WTC11 (cell line): ENCODE data around the gene ZNF200. TPM values are rescaled to one million over a fixed set of nuclear protein-coding genes. Genes with fewer than 3 reads are reported as not detected.
"Not testable (repeated sequence)": the region's sequence is repeated elsewhere in the genome, so short reads cannot be mapped to it uniquely, and the experiment has no call there.

ENCODE experiments used
- ATAC-seq: fragments of 200-7000 bp; cut with Tn5 transposase; 2 replicates; pipeline ENCODE4 v1.10.0; 2021; ENCODE audit warnings: mild to moderate bottlenecking, moderate library complexity
- CTCF ChIA-PET: fragments of 300-600 bp; sonication (Branson Sonifier 250); formaldehyde crosslinking; loops from one replicate; lab custom pipeline; 2021; ENCODE audit warnings: antibody characterized with exemption; lab: Charles Lee
- POLR2A ChIA-PET: fragments of 350-600 bp; sonication (Branson Sonifier 250); formaldehyde crosslinking; loops from one replicate; lab custom pipeline; 2021; ENCODE audit warnings: antibody characterized with exemption; lab: Charles Lee
- DNase-seq: peaks from one replicate; pipeline ENCODE4 v3.0.0; 2021; ENCODE audit warnings: low spot score
- H3K27ac Mint-ChIP-seq: 2 replicates; pipeline ENCODE4 v1.8.0; 2021; ENCODE audit warnings: mixed read lengths
- H3K27me3 Mint-ChIP-seq: 2 replicates; pipeline ENCODE4 v1.8.0; 2021; ENCODE audit warnings: low read depth, mild to moderate bottlenecking, moderate library complexity, mixed read lengths
- H3K36me3 Mint-ChIP-seq: 2 replicates; pipeline ENCODE4 v1.8.0; 2021; ENCODE audit warnings: mixed read lengths
- H3K4me1 Mint-ChIP-seq: 2 replicates; pipeline ENCODE4 v1.8.0; 2022; ENCODE audit warnings: mixed read lengths
- H3K4me3 Mint-ChIP-seq: 2 replicates; pipeline ENCODE4 v1.8.0; 2021; ENCODE audit warnings: mild to moderate bottlenecking, moderate library complexity, mixed read lengths
- H3K9me3 Mint-ChIP-seq: 2 replicates; pipeline ENCODE4 v1.8.0; 2021; ENCODE audit warnings: mixed read lengths
- CREB1 ChIP-seq: sonication (generic); formaldehyde crosslinking; IDR thresholded peaks from 2 replicates; pipeline ENCODE4 v1.8.0; 2023; ENCODE audit warnings: mild to moderate bottlenecking, missing genetic modification reagents
- ETV6 ChIP-seq: sonication (generic); formaldehyde crosslinking; IDR thresholded peaks from 2 replicates; pipeline ENCODE4 v1.8.1; 2022; ENCODE audit warnings: mild to moderate bottlenecking, missing genetic modification reagents
- FOXK1 ChIP-seq: sonication (generic); formaldehyde crosslinking; IDR thresholded peaks from 2 replicates; pipeline ENCODE4 v1.8.0; 2022; ENCODE audit warnings: mild to moderate bottlenecking, moderate library complexity, missing genetic modification reagents
- FOXP1 ChIP-seq: sonication (generic); formaldehyde crosslinking; IDR thresholded peaks from 2 replicates; pipeline ENCODE4 v1.8.0; 2022; ENCODE audit warnings: missing genetic modification reagents, mild to moderate bottlenecking, moderate library complexity, borderline replicate concordance
- GTF2I ChIP-seq: fragments of 250-450 bp; sonication (Bioruptor Pico); conservative IDR thresholded peaks from 2 replicates; pipeline ENCODE4 v1.4.0; 2021; ENCODE audit warnings: mild to moderate bottlenecking
- IRF2 ChIP-seq: sonication (generic); formaldehyde crosslinking; IDR thresholded peaks from 2 replicates; pipeline ENCODE4 v1.8.0; 2022; ENCODE audit warnings: low read depth, missing genetic modification reagents, borderline replicate concordance
- NFATC4 ChIP-seq: fragments of 250-450 bp; sonication (Bioruptor Pico); IDR thresholded peaks from 2 replicates; pipeline ENCODE4 v1.9.0; 2021; ENCODE audit warnings: mild to moderate bottlenecking
- OVOL2 ChIP-seq: fragments of 250-450 bp; sonication (Bioruptor Pico); IDR thresholded peaks from 2 replicates; pipeline ENCODE4 v1.9.0; 2021; ENCODE audit warnings: mild to moderate bottlenecking, borderline replicate concordance
- PRRX2 ChIP-seq: fragments of 250-450 bp; sonication (Bioruptor Pico); IDR thresholded peaks from 2 replicates; pipeline ENCODE4 v1.8.0; 2021; ENCODE audit warnings: mild to moderate bottlenecking
- SMAD4 ChIP-seq: sonication (generic); formaldehyde crosslinking; IDR thresholded peaks from 2 replicates; pipeline ENCODE4 v1.8.0; 2022; ENCODE audit warnings: mild to moderate bottlenecking, missing genetic modification reagents
- TEAD1 ChIP-seq: sonication (generic); formaldehyde crosslinking; IDR thresholded peaks from 2 replicates; pipeline ENCODE4 v1.8.0; 2022; ENCODE audit warnings: mild to moderate bottlenecking, missing genetic modification reagents
- total RNA-seq: library from RNA; stranded (reverse); gene quantifications from 3 replicates; pipeline ENCODE4 v1.2.3, GENCODE V29; 2021
- TF ChIP-seq, protein P1 (sequence below): sonication (generic); formaldehyde crosslinking; IDR thresholded peaks from 2 replicates; pipeline ENCODE4 v1.8.0; 2022; ENCODE audit warnings: missing genetic modification reagents
- TF ChIP-seq, protein P2 (sequence below): sonication (generic); formaldehyde crosslinking; IDR thresholded peaks from 2 replicates; pipeline ENCODE4 v1.8.0; 2023; ENCODE audit warnings: mild to moderate bottlenecking, missing genetic modification reagents
- TF ChIP-seq, protein P3 (sequence below): fragments of 250-450 bp; sonication (Bioruptor Pico); IDR thresholded peaks from 2 replicates; pipeline ENCODE4 v1.8.0; 2021; ENCODE audit warnings: mild to moderate bottlenecking
- TF ChIP-seq, protein P4 (sequence below): fragments of 250-450 bp; sonication (Bioruptor Pico); IDR thresholded peaks from 2 replicates; pipeline ENCODE4 v1.9.0; 2021; ENCODE audit warnings: moderate library complexity, mild to moderate bottlenecking, inconsistent platforms, borderline replicate concordance
- TF ChIP-seq, protein P5 (sequence below): fragments of 200-600 bp; IDR thresholded peaks from 2 replicates; pipeline ENCODE4 v1.8.0; 2022; ENCODE audit warnings: antibody characterized with exemption

The ZNF200 gene
- total RNA-seq, 1 experiment from 2014 or later = 9.7 TPM

DNA sequence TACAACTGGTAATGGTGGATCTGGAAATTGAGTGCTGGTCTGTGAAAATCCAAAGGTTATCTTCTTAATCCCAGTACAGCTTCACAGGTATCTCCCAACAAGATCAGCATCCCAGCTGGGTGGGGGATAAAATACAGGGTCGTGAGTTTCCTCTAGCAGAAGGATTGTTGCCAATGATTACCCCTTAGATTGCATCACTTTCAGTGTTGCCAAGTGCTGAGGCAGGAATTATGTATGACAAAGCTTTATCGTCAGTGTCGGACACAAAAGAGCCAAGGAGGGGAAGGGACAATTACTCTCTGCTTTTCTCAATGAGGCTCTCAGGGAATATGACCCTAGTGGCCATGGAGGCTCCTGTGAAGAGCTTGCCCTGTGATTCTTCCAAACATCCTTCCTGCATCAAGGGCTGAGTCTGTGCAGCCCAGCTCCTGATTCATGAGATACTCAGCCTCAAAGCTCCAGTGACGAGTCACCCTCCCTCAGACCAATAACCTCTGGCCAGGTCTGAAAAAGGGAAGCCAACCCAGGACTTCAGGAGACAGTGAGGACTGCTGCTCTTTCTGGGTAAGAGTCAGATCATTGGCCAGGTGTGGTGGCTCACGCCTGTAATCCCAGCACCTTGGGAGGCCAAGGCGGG lies 31.9 kb downstream of the ZNF200 start (continued):
- TF ChIP-seq, protein P1, sequence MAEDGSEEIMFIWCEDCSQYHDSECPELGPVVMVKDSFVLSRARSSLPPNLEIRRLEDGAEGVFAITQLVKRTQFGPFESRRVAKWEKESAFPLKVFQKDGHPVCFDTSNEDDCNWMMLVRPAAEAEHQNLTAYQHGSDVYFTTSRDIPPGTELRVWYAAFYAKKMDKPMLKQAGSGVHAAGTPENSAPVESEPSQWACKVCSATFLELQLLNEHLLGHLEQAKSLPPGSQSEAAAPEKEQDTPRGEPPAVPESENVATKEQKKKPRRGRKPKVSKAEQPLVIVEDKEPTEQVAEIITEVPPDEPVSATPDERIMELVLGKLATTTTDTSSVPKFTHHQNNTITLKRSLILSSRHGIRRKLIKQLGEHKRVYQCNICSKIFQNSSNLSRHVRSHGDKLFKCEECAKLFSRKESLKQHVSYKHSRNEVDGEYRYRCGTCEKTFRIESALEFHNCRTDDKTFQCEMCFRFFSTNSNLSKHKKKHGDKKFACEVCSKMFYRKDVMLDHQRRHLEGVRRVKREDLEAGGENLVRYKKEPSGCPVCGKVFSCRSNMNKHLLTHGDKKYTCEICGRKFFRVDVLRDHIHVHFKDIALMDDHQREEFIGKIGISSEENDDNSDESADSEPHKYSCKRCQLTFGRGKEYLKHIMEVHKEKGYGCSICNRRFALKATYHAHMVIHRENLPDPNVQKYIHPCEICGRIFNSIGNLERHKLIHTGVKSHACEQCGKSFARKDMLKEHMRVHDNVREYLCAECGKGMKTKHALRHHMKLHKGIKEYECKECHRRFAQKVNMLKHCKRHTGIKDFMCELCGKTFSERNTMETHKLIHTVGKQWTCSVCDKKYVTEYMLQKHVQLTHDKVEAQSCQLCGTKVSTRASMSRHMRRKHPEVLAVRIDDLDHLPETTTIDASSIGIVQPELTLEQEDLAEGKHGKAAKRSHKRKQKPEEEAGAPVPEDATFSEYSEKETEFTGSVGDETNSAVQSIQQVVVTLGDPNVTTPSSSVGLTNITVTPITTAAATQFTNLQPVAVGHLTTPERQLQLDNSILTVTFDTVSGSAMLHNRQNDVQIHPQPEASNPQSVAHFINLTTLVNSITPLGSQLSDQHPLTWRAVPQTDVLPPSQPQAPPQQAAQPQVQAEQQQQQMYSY (CRISPR knock-in tag) = no peak
- TF ChIP-seq, protein P2, sequence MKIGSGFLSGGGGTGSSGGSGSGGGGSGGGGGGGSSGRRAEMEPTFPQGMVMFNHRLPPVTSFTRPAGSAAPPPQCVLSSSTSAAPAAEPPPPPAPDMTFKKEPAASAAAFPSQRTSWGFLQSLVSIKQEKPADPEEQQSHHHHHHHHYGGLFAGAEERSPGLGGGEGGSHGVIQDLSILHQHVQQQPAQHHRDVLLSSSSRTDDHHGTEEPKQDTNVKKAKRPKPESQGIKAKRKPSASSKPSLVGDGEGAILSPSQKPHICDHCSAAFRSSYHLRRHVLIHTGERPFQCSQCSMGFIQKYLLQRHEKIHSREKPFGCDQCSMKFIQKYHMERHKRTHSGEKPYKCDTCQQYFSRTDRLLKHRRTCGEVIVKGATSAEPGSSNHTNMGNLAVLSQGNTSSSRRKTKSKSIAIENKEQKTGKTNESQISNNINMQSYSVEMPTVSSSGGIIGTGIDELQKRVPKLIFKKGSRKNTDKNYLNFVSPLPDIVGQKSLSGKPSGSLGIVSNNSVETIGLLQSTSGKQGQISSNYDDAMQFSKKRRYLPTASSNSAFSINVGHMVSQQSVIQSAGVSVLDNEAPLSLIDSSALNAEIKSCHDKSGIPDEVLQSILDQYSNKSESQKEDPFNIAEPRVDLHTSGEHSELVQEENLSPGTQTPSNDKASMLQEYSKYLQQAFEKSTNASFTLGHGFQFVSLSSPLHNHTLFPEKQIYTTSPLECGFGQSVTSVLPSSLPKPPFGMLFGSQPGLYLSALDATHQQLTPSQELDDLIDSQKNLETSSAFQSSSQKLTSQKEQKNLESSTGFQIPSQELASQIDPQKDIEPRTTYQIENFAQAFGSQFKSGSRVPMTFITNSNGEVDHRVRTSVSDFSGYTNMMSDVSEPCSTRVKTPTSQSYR = no peak
- TF ChIP-seq, protein P3, sequence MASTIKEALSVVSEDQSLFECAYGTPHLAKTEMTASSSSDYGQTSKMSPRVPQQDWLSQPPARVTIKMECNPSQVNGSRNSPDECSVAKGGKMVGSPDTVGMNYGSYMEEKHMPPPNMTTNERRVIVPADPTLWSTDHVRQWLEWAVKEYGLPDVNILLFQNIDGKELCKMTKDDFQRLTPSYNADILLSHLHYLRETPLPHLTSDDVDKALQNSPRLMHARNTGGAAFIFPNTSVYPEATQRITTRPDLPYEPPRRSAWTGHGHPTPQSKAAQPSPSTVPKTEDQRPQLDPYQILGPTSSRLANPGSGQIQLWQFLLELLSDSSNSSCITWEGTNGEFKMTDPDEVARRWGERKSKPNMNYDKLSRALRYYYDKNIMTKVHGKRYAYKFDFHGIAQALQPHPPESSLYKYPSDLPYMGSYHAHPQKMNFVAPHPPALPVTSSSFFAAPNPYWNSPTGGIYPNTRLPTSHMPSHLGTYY (CRISPR knock-in tag) = no peak
- TF ChIP-seq IRF2 = no peak
- TF ChIP-seq CREB1 = no peak
- TF ChIP-seq OVOL2 (CRISPR knock-in tag) = no peak
- TF ChIP-seq, all 79 proteins: peak for 0

DNA sequence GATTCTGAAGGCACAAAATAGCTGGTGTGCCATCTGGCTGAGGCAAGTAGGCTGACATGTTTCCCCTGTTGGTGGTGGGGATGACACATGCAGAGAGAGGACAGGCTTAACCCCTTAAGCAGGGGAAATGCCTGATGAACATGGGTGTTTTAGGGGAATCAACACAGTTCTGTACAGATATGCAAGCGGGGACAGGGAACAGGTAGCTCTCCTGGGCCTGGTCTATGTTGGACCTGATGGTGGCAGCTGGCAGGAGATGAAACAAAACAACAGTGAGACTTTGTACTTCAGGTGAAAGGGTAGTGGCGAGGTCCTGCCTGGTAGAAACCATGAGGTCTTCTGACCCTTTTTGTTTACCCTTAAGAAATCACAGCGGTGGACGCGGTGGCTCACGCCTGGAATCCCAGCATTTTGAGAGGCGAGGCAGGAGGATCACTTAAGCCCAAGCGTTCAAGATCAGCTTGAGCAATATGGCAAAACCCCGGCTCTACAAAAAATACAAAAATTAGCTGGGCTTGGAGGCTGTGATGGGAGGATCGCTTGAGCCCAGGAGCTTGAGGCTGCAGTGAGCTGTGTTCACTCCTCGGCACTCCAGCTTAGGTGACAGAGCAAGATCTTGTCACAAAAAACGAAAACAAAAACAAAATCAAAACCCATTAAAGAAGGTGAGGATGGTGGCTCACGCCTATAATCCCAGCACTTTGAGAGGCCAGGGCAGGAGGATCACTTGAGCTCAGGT lies 36.5 kb downstream of the ZNF200 start:
- POLR2A ChIA-PET = no interaction called here
- H3K9me3 Mint-ChIP-seq = peaks cover 8% of the 10 kb centered on the region
- CTCF ChIA-PET = no interaction called here
- no peak for ATAC-seq
- H3K27me3 Mint-ChIP-seq = peaks cover 74% of the 10 kb centered on the region
- H3K36me3 Mint-ChIP-seq = no peaks in the 10 kb centered on the region
- TF ChIP-seq, protein P4, sequence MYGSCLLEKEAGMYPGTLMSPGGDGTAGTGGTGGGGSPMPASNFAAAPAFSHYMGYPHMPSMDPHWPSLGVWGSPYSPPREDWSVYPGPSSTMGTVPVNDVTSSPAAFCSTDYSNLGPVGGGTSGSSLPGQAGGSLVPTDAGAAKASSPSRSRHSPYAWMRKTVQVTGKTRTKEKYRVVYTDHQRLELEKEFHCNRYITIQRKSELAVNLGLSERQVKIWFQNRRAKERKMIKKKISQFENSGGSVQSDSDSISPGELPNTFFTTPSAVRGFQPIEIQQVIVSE = no peak
- no peak for TF ChIP-seq PRRX2
- TF ChIP-seq FOXK1 (CRISPR knock-in tag) = no peak
- TF ChIP-seq, protein P5, sequence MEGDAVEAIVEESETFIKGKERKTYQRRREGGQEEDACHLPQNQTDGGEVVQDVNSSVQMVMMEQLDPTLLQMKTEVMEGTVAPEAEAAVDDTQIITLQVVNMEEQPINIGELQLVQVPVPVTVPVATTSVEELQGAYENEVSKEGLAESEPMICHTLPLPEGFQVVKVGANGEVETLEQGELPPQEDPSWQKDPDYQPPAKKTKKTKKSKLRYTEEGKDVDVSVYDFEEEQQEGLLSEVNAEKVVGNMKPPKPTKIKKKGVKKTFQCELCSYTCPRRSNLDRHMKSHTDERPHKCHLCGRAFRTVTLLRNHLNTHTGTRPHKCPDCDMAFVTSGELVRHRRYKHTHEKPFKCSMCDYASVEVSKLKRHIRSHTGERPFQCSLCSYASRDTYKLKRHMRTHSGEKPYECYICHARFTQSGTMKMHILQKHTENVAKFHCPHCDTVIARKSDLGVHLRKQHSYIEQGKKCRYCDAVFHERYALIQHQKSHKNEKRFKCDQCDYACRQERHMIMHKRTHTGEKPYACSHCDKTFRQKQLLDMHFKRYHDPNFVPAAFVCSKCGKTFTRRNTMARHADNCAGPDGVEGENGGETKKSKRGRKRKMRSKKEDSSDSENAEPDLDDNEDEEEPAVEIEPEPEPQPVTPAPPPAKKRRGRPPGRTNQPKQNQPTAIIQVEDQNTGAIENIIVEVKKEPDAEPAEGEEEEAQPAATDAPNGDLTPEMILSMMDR = no peak
- no peak for TF ChIP-seq GTF2I (CRISPR knock-in tag)
- no peak for TF ChIP-seq SMAD4 (CRISPR knock-in tag)
- no peak for TF ChIP-seq NFATC4
- no peak for TF ChIP-seq FOXP1 (CRISPR knock-in tag)
- no peak for TF ChIP-seq TEAD1 (CRISPR knock-in tag)
- TF ChIP-seq, protein P1 (CRISPR knock-in tag) = no peak
- TF ChIP-seq ETV6 (CRISPR knock-in tag) = no peak
- H3K27ac Mint-ChIP-seq = no peak overlapping the region
- DNase-seq = no peak
- H3K4me3 Mint-ChIP-seq = no peak overlapping the region
- no peaks in the 10 kb centered on the region for H3K4me1 Mint-ChIP-seq

DNA sequence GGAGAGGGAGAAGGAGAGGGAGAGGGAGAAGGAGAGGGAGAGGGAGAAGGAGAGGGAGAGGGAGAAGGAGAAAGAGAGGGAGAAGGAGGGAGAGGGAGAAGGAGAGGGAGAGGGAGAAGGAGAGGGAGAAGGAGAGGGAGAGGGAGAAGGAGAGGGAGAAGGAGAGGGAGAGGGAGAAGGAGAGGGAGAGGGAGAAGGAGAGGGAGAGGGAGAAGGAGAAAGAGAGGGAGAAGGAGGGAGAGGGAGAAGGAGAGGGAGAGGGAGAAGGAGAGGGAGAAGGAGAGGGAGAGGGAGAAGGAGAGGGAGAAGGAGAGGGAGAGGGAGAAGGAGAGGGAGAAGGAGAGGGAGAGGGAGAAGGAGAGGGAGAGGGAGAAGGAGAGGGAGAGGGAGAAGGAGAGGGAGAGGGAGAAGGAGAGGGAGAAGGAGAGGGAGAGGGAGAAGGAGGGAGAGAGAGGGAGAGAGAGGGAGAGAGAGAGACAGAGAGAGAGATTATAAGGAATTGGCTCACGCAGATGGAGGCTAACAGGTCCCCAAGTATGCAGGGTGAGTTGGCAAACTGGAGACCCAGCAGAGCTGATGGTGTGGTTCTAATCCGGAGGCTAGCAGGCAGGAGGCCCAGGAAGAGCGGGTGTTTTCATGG lies 37.1 kb downstream of the ZNF200 start:
- ATAC-seq, H3K4me3 Mint-ChIP-seq, H3K4me1 Mint-ChIP-seq, POLR2A ChIA-PET, H3K36me3 Mint-ChIP-seq, DNase-seq, CTCF ChIA-PET, H3K9me3 Mint-ChIP-seq, H3K27ac Mint-ChIP-seq: not testable (repeated sequence)
- peaks cover 74% of the 10 kb centered on the region for H3K27me3 Mint-ChIP-seq
